ENCODE measurements around the gene TENT5C. TPM values are rescaled to one million over a fixed set of nuclear protein-coding genes. Genes with fewer than 3 reads are reported as not detected.

TENT5C gene
- total RNA-seq, 4 donors from 2014 or later, result 0.27 to 2.8 (median 1.3) TPM

DNA sequence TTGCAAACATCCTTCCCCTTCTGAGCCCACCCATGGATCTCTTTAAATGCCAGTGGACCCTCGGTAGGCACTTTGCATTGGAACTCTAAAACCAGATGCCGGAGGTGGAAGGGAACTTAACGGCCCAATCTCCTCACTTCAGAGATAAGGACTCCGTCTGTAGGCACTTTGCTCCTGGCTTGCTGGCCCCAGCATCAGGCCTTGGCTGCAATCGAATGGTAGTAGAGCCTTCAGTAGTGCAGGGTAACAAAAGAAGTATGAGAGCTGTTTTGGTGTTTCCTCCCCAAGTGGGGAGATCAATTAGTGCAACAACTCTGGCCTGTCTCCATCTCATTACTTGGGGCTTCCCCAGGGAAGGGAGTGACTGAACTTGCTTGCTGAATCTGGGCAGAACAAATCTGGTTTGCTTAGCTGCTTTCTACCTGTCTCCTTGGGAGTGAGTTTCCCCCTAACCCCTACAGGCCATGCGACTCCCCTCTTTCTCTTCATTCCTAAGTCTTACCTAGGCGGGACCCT lies 70.8 kb downstream of the TENT5C start:
- peak overlapping the region in 1 of 4 donors; percentile 14 for H3K27ac ChIP-seq
- intact Hi-C loops (cut with DNase I), result no loop called here

More for the DNA sequence above, 70.8 kb downstream of the TENT5C start:
- no peak overlapping the region for H3K4me3 ChIP-seq
- no peak for TF ChIP-seq POLR2A (IDR thresholded peaks at IDR 0.05)
- TF ChIP-seq, protein P1, sequence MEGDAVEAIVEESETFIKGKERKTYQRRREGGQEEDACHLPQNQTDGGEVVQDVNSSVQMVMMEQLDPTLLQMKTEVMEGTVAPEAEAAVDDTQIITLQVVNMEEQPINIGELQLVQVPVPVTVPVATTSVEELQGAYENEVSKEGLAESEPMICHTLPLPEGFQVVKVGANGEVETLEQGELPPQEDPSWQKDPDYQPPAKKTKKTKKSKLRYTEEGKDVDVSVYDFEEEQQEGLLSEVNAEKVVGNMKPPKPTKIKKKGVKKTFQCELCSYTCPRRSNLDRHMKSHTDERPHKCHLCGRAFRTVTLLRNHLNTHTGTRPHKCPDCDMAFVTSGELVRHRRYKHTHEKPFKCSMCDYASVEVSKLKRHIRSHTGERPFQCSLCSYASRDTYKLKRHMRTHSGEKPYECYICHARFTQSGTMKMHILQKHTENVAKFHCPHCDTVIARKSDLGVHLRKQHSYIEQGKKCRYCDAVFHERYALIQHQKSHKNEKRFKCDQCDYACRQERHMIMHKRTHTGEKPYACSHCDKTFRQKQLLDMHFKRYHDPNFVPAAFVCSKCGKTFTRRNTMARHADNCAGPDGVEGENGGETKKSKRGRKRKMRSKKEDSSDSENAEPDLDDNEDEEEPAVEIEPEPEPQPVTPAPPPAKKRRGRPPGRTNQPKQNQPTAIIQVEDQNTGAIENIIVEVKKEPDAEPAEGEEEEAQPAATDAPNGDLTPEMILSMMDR (IDR thresholded peaks at IDR 0.05), result no peak
- WGBS, 2 donors, result 74% methylated on average over 6 of the region's 7 CpGs
- H3K36me3 ChIP-seq, result no peaks in the 10 kb centered on the region
- no peaks in the 10 kb centered on the region for H3K4me1 ChIP-seq
- no peak for DNase-seq
- H3K9me3 ChIP-seq, result no peaks in the 10 kb centered on the region
- no peaks in the 10 kb centered on the region for H3K27me3 ChIP-seq

Other genes starting within 250 kb of the TENT5C start
- 10 to 100 TPM; 18.1 to 37.4 (median 26.3) TPM for gene MAN1A2, start 238.6 kb upstream of the TENT5C start, total RNA-seq